Germinal center (tissue), 1 donor: ENCODE measurements around the gene MEOX2.

Experiments
- DNase-seq: peaks from one replicate; pipeline ENCODE4 v3.0.0; 2012; ENCODE audit warnings: mixed read lengths, low spot score

Gene MEOX2

GRCh38 chr7:15681186-15681585 is 5.3 kb downstream of the MEOX2 start:
- no peak for DNase-seq

DNA sequence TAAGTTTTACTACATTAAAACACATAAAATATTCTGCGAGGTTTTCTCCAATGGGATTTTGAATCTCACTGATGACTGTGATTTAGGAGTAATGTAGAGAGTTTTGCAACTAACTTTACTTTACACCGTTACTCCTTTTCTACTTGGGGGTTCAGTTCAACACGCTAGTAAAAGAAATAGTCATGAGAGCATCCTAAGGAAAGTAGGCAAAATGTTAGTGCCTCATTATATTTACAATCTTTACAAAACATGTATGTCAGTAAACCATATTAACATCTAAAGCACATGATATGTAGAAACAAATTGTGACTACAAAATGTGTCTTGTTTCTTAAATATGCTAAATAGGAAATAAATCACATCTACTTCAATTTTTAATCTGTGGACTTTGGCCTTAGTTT is 6.0 kb downstream of the MEOX2 start:
- no peak for DNase-seq

DNA sequence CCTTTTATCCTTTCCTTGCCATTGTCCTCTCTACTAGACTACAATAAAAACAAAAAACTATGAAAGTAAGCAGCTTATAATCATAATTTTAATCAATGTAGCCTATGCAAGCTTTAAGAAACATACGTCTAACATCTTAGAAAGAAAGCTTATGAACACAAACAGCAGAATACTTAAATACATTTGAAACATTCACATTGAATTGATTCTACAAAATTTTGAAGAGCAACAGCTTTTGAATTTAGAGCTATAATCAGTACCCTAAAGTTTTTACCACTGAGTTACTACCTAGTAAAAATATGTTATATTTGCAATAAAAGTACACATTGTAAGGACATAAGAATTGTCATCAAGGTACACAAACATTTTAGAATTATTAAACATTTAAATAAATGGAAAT is 7.2 kb downstream of the MEOX2 start:
- no peak for DNase-seq

DNA sequence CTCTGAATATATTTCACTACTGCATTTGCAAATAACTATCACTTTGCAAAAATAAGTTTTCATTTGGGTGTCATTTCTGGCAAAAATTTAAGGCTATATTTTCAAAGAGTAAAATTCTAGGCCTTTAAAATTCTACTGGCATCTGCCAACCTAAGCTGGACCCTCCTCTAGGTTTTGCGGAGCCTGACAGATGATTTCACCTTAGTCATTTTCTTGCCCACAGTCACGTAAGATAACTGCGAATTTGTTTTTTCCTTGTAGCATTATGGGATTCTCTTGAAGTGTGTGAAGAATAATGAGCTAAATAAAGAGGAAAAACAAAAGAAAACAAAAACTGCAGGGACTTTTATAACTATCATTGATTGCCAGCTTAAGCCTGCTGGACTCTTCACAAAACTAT is 7.8 kb downstream of the MEOX2 start:
- DNase-seq: no peak

- DNase-seq: no peak
Observed at GRCh38 chr7:15675379-15675778, 11.1 kb downstream of the MEOX2 start.

DNA sequence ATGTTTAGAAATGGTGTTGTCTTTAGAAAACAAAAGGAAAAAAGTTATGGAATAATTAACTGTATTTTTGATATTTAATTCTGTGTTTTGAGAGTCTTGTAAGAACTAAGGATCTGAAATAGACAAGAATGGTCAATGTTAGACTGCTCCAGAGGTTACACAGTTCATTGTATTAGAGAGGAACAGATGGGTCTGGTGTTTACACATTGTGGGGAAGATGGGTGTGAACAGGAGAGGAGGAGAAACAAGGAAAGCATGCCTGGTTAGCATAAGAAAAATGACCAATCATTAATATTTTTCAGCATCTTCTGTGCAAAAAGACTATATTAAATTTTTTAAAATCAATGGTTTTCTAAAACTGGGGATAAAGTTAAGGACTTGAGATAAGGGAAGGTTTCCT is 11.9 kb downstream of the MEOX2 start:
- no peak for DNase-seq

DNA sequence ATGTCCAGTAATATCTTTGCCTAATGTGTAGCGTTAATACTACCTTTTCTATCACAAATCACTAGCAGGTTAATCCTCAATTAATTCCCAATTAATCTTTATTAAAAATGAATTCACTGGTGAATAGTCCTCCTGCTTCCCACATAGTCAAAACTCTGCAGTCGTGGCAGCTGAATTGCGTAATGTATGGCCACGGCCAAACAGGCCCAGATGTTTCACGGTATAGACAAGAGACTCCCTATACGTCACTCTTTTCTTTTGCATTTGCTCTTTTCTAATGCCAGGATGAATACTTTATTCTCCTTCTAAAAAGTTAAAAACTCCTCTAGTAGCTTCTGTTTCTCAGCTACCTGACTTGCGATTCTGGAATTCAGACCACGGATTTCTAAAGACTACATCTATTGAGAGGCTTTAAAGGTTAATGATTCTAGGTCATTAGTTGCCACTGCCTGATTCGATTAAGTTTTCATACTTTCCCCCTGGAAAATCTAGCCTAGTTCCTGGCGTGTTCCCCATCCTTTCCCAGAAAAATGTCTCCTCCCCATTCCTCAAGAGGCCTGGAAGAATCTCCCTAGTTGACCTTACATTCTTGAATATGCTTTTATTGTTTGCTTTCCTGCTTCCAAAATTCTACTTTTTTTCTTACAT is 16.9 kb downstream of the MEOX2 start:
- no peak for DNase-seq

- DNase-seq: no peak
Observed at GRCh38 chr7:15667991-15668390, 18.5 kb downstream of the MEOX2 start.

DNA sequence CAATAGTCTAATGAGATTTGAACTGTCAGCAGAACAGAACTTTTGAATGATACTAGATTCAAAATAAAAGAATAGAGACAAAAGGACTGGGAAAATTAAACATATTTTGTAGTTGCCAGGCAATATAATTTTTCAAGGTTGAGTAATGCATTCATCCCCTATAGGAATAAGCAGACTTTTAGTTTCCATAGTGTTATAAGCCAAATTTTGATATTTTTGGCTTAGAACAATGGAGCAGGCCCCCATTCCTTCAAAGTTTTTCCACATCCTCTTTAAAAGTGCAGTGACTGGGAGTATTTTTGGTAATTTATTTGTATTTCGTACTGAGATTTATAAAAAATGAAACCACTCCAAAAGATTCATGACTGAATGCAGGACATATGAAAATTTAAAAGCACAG is 24.0 kb downstream of the MEOX2 start:
- no peak for DNase-seq

DNA sequence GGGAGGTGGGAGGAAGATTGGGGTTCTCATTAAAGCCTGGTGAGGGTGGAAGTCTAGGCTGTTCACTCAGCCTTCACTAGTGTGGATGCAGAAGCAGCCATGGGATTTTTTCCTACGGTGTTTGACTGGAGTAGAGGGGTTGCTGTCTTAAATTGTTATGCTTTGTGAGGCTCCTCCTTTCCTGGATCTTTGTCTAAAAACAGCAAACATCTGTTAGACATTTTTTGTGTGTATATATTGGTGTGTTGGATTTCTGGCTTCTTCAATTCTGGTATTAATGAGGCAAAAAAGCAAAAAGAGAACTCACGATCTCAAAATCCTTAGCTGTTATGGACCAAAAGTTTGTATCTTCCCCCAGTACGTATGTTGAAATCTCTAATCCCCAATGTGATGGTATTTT is 28.2 kb downstream of the MEOX2 start:
- no peak for DNase-seq

GRCh38 chr7:15652776-15653290 is 33.6 kb downstream of the MEOX2 start:
- DNase-seq: no peak

GRCh38 chr7:15651693-15652092 is 34.8 kb downstream of the MEOX2 start:
- no peak for DNase-seq

GRCh38 chr7:15650787-15651186 is 35.7 kb downstream of the MEOX2 start:
- DNase-seq: no peak

DNA sequence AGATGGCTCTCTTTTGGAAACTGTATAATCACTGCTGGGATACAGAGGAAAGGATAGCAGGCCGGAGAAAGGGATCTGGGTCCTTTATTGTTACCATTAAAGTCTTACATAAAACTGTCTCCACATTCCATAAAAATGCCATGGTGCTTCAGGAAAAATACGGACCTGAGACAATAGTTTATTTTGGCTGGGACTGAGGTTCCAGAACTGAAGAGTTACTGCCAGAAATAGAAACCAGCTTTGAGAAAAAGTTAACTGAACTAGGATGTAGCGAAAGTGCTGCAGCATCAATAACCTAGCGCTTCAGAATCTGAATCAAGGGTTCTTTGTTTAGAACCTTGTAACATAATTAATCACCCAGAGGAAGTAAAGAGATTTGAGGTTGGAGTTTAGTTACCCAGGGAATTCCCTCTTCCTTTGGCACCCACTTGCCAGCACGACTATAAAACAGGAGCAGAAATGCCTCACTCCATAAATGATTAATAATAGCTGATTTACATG is 38.0 kb downstream of the MEOX2 start:
- DNase-seq: no peak

GRCh38 chr7:15647309-15647708 is 39.2 kb downstream of the MEOX2 start:
- DNase-seq: no peak

DNA sequence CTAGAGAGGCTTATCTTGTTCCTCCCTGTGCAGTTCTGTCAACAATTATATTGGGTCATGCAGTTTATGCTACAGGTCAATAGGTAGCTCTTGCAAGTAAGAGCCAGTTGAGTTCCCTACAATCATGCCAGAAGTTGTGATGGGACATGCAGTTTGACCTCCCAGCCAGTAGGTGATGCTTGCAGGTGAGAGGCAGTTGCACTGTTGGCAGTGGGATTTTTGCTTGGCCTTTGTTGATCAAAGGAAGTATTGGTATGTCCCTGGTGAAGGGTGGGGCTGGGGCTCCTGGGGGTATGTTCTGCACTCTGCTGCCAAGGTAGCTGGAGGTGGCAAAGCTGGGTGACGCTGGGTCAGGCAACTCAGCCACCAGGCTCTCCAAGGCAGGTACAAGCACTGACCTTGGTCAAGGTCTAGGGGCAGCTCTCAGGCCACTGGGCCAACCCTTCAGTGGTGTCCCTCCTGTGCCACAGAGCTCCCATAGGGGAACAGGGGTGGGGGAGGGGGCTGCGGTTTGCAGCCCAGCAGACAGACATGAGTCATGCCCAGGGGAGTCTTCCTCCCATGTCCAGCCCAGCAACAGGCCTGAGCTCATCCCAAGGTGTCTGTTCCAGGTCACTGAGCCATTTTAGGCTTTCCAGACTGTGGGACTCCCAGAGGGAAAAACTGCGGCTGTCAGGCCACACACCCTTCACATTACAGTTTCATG is 43.3 kb downstream of the MEOX2 start:
- no peak for DNase-seq

DNA sequence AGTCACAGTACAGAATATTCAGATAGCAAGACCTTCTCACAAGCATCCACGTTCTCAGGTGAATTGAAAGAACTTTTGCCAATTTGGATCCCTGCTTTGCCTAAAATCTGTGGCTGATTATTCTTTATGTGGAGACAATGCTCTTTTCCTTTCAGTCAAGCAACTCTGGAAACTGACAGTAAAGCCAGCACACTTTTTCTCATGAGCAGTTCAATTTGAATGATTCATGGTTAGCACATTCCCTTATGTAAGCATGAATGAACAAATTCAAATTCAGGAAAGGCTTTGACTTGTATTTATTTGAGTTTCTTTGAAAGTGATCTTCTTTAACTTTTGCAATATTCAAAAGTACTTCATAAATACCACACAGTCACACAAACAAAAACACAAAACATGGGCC is 57.6 kb downstream of the MEOX2 start:
- no peak for DNase-seq

GRCh38 chr7:15626041-15626440 is 60.4 kb downstream of the MEOX2 start:
- no peak for DNase-seq

GRCh38 chr7:15625466-15625865 is 61.0 kb downstream of the MEOX2 start:
- no peak for DNase-seq

DNA sequence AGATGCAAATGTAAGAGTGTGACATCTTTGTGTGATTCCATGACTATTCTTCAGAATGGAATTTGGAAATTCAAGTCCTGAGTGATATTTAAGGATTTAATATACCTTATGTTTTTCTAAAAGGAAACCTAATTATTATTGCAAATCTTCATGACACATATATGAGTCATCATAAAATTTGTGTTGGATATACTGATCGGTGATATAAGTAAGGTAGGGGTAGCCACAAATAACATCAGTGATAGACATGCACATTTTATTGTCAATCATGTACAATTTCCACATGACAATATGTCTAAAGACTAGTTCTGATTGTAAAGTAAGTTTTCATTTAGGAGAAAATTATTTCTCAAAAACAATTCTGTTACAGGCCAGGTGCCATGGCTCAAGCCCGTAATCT is 65.0 kb downstream of the MEOX2 start:
- DNase-seq: no peak

- DNase-seq: no peak
Observed at GRCh38 chr7:15620491-15621185, 65.8 kb downstream of the MEOX2 start.

DNA sequence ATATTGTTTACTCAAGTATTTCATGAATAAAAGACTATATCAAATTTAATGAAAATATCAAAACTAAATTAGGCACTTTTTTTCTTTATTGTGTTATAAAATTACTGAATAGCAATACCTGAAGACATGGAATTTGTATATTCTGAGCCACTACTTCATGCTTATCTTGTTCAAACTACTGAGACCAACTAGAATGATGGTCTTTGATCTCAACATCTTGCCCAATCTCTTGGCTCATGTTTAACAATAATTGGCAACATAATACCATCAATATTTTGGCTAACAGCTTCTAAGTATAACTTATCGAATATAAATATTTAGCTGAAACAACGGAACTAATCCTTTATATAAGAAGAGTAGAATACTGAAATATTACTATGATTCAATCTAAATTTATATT is 68.2 kb downstream of the MEOX2 start:
- DNase-seq: no peak

- DNase-seq: no peak
Observed at GRCh38 chr7:15612205-15612604, 74.3 kb downstream of the MEOX2 start.
